ENCODE measurements around the gene OLFM4.

GRCh38 chr13:53090461-53090860 lies 61.8 kb downstream of the OLFM4 start:
- TF ChIP-seq EZH2 (IDR thresholded peaks at IDR 0.05; ENCODE audit: low read length) (no peak), CTCF (optimal IDR thresholded peaks at IDR 0.05 in 1 of 3, IDR thresholded peaks at IDR 0.05 in 1 of 3, conservative IDR thresholded peaks at IDR 0.05 in 1 of 3; ENCODE audit: extremely low read depth in 1 of 3, insufficient read depth in 2 of 3, low read length in 3 of 3) (no peak)
